Right forelimb (tissue), 1 donor: Measurements from ENCODE around the gene OSM.

Experiments
- DNase-seq: peaks from one replicate; pipeline ENCODE4 v3.0.0-alpha.2; 2018

Gene OSM

DNA sequence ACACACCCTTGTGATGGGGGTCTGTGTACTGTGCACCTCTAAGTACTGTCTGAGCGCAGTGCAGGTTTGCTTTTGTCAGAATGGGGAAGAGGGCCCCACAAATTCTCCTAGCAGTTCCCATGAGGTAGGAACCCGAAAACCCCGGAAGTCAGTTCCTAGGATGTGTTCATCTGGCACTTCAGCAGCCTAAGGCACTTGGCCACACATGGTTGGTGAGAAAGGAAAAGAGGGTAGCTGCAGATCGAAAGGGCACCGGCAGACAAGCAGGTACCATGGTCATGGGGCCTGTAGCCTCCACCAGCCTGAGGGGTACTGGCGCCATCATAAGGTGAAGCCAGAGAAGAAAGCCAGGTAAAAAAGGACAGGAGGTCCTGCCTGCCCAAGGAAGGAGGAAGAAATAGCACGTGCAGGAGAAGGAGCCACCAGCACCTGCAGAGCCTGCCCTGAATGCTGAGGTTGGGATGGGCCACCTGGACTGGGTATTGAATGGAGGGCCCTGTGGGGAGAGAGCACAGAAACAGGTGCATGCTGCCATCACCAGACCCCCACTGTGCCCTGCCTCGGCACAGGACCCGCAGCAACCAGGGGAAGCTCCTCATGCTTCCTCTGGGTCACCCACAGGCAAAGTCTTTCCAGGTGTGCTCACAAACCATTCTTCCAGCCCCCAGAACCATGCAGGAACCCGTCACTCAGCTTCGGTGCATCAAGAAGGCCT is 30.8 kb upstream of the OSM start:
- DNase-seq = no peak

DNA sequence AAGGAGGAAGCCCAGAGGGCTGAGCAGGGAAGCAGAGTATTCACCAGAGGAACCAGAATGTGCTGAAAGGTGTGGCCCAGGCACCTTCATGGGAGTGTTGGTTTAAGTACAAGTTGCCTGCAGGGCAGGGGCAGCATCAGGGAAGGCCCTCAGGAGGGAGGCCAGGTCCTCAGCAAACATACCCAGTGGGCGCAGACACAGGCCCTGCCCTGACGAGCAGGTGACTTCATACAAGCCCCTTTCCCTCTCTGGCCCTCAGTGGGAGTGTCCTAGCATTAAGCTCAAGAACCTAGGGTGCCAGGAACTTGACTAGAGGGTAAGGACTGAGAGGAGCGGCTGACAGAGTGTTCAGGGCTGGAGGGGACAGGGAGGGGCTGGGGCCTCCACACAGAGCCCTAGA is 30.2 kb upstream of the OSM start:
- no peak for DNase-seq

GRCh38 chr22:30296324-30296723 is 29.7 kb upstream of the OSM start:
- no peak for DNase-seq

- DNase-seq = no peak
Measured at GRCh38 chr22:30295576-30295975, 28.9 kb upstream of the OSM start.

GRCh38 chr22:30294830-30295229 is 28.2 kb upstream of the OSM start:
- DNase-seq = no peak

- no peak for DNase-seq
Measured at GRCh38 chr22:30294066-30294465, 27.4 kb upstream of the OSM start.

DNA sequence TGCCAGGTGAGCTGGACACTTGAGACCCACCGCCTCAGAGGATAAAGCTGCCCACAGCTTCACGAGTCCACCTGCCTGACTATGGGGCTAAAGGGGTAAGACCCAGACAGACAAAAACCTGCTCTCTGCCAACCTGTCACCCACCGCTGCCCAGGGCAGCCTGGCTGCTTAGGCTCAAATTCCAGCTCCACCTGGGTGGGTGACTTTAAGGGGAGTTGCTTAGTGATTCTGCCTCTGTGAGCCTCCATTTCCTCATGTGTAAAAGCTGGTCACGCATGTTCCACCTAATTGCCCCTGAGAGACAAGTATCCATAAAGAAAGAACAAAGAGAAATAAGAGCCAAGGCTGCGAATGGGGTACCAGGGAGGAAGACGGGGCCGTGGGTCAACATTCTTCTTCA is 26.4 kb upstream of the OSM start:
- no peak for DNase-seq

GRCh38 chr22:30292069-30292970 is 25.7 kb upstream of the OSM start:
- DNase-seq = no peak

GRCh38 chr22:30291058-30291892 is 24.6 kb upstream of the OSM start:
- DNase-seq = peak; percentile 71

GRCh38 chr22:30290342-30291057 is 23.8 kb upstream of the OSM start:
- DNase-seq = peak; percentile 50

GRCh38 chr22:30289980-30290313 is 23.3 kb upstream of the OSM start:
- DNase-seq = no peak

GRCh38 chr22:30289141-30289979 is 22.7 kb upstream of the OSM start, which contains the start of gene CASTOR1:
Gene CASTOR1 (minus strand): TSS chr22:30289505. CDS start chr22:30289497, 8 bp downstream.
- peak; percentile 98 for DNase-seq

DNA sequence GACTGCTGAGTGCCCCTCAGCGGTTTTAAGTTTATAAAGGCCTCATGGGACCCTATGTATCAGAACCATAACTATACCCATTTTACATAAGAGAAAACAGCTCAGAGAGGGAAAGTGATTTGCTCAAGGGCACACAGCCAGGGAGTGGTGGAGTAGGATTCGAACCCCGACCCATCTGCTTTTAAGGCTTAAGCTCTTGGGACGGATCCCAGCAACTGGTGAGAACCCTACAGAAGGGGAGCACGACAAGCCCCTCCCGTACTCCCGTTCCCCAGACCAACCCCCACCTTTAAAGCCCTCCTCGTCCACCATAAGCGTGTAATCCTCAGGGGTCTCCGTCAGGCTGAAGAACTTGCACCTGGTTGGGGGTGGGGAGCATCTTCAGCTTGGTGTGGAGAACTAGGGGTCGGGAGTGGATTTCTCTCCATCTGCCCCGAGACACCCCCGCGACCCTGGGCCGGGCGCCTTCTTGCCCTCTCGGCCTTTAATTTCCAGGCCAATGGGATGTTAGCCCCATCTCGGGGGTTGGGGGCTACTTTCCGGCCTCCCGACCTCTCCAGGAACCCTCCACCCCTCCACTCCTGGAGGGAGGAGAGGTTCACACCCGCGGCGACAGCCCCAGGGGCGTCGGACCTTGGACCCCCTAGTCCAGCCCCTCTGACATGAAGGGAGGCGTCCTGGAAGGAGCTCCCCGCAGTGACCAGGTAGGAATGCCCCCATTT is 21.9 kb upstream of the OSM start:
- no peak for DNase-seq

DNA sequence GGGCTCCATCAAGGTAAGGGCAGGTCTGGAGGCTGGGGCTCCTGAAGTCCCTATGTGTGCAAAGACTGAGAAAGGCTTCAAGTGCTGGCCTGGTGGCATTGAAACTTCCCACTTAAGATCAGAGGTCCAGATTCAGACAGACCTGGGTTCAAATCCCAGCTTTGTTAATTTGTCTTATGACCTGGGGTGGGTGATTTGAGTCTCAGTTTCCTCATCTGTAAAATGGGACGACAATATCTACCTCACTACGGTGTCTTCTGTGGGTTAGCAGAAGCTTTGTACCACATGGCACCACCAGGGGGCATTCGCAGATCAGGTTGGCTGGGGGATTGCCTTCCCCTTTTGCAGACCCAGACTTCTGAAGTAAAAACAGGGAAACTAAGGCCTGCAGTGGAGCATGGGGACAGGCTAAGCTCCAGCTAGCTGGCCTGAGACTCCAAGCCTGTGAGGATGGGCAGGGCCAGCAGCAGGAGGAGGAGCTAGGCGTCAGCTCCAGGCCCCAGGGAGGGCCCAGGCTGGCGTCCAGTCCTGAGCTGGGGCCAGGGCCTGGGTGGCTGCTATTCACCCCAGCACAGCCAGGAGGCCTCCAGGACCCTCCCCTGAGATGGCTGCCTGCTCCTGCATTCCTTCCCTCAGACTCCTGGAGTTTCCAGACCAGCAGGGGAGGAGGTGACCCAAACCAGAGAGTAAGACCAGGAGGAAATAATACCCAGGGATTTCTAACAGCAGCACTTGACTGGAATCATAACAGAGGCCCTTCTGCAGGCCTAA is 21.2 kb upstream of the OSM start:
- DNase-seq = peak; percentile 88

DNA sequence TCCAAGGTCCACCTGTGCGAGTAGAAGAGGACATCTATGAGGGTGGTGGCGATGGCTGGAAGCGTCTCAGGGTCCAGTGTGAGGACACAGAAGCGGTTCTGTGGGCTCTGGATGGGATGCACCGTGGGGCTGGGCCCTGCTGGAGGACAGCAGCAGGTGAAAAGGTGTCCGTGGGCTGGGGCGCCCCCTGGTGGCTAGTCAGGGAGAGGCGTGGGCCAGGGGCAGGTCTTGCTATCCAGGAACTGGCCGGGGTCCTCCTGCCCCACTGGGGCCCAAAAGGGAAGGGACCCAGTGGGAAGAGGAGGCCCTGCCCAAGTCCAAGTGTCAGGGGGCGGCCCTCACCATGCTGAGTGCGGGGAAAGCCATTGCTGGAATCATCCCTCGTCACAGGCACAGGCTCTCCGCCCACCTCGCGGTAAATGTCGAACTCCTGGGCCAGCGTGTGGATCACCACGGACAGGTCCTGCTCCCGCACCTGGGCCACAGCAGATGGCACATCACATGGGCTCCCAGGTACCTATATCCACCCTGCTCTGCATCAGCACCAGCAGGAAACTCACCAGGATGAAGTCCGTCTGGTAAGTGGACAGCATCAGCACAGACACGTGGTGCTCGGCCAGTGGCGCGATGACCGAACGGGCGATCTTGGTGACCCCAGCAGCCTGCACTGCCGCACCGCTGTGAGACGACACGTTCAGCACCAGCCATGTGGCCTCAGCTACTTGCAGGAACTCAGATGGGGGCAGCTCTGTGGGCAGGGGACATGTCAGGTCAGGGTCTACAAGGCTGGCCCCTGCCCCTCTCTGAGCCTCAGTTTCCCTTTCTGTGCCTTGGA is 20.4 kb upstream of the OSM start:
- peak; percentile 81 for DNase-seq

GRCh38 chr22:30286331-30286730 is 19.7 kb upstream of the OSM start:
- DNase-seq = no peak

DNA sequence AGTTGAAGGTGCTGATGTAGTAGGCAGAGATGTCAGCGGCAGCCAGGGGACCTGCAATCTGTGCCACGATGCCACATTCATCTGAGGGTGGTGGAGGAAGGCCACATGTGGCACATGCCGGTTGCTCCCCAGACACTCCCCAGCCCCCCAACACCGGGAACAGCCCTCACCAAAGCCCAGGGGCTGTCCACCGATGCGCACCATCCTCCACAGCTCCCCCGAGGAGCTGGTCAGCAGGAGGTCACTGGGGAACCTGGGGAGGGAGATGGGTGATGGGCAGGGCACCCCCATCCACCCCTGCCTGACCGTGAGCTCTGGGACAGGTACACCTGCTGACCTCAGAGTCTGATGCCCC is 19.2 kb upstream of the OSM start:
- no peak for DNase-seq

DNA sequence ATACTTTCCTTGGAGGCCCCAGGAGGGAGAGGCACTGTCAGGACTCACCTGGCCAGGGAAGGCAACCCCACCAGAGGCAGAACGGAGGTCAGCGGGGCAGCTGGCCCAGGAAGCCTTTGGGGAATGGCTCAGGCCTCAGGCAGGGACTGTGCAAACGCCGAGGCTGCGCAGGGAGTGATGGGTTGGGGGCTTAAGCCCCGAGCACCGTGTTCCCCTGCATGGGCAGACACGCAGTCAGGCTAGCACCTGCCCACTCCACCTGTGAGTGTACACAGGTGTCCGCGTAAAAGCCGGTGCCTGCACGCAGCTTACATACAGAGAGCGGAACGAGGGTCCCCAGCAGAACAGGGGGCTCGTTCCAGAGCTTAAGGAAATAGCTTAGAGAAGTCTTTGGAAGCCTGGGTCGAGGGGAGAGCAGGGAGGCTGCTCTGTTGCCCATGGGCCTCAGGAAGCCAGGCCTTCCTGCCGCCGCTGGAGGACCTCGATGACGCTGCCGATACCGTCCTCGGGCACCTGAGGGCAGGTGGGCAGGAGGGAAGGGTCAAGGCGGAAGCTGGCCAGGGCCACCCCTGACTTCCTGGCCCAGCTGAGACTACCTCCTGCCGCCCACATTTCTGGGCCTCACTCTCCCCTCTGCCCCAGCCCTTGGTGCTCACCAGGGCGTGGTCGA is 18.7 kb upstream of the OSM start:
- DNase-seq = no peak

GRCh38 chr22:30284666-30285065 is 18.0 kb upstream of the OSM start:
- no peak for DNase-seq
